COLO668 (cell line): Measurements from ENCODE around the gene DIAPH1.
A peak's percentile ranks its signal among the peaks of the same experiment; 100 is the strongest.

Experiments
- DNase-seq: peaks from one replicate; lab custom pipeline; 2025; ENCODE audit not compliant: unreplicated experiment; lab: John Stamatoyannopoulos, UW

The DIAPH1 gene

GRCh38 chr5:141565826-141566570 lies 52.8 kb downstream of the DIAPH1 start:
- no peak for DNase-seq

- DNase-seq, result peak; percentile 16
These were observed 54.5 kb downstream of the DIAPH1 start for GRCh38 chr5:141564216-141564692.

- DNase-seq, result no peak
These were observed 57.9 kb downstream of the DIAPH1 start for GRCh38 chr5:141560725-141561483.

GRCh38 chr5:141560151-141560550 lies 58.6 kb downstream of the DIAPH1 start:
- DNase-seq, result no peak

- no peak for DNase-seq
These were observed 59.3 kb downstream of the DIAPH1 start for GRCh38 chr5:141559461-141559860.

- no peak for DNase-seq
These were observed 60.6 kb downstream of the DIAPH1 start for GRCh38 chr5:141558150-141558549.

GRCh38 chr5:141557681-141558136 lies 61.1 kb downstream of the DIAPH1 start:
- peak; percentile 38 for DNase-seq

- DNase-seq, result no peak
These were observed 70.9 kb downstream of the DIAPH1 start for GRCh38 chr5:141547921-141548320.

GRCh38 chr5:141547488-141547887 lies 71.3 kb downstream of the DIAPH1 start:
- DNase-seq, result no peak

- no peak for DNase-seq
These were observed 75.7 kb downstream of the DIAPH1 start for GRCh38 chr5:141543053-141543452.

GRCh38 chr5:141534492-141535213 lies 84.1 kb downstream of the DIAPH1 start:
- DNase-seq, result no peak

GRCh38 chr5:141533897-141534296 lies 84.9 kb downstream of the DIAPH1 start:
- no peak for DNase-seq

GRCh38 chr5:141532726-141533125 lies 86.1 kb downstream of the DIAPH1 start:
- no peak for DNase-seq

- no peak for DNase-seq
These were observed 88.9 kb downstream of the DIAPH1 start for GRCh38 chr5:141529873-141530272.

GRCh38 chr5:141529002-141529401 lies 89.8 kb downstream of the DIAPH1 start:
- no peak for DNase-seq

- no peak for DNase-seq
These were observed 90.4 kb downstream of the DIAPH1 start for GRCh38 chr5:141528291-141528984.

- no peak for DNase-seq
These were observed 91.4 kb downstream of the DIAPH1 start for GRCh38 chr5:141527426-141527825.

GRCh38 chr5:141525653-141526052 lies 93.1 kb downstream of the DIAPH1 start:
- no peak for DNase-seq

- peak; percentile 64 for DNase-seq
These were observed 93.9 kb downstream of the DIAPH1 start for GRCh38 chr5:141524604-141525597.

GRCh38 chr5:141523991-141524390 lies 94.8 kb downstream of the DIAPH1 start:
- no peak for DNase-seq
